GM21390 (cell line): ENCODE measurements around the gene RGN.
A peak's percentile ranks its signal among the peaks of the same experiment; 100 is the strongest.
"Not testable (repeated sequence)": the region's sequence is repeated elsewhere in the genome, so short reads cannot be mapped to it uniquely, and the experiment has no call there.

Experiments used
- ATAC-seq: cut with Tn5 transposase; IDR thresholded peaks from one replicate; pipeline ENCODE4 v1.9.1; 2021; ENCODE audit not compliant: unreplicated experiment

RGN gene

DNA sequence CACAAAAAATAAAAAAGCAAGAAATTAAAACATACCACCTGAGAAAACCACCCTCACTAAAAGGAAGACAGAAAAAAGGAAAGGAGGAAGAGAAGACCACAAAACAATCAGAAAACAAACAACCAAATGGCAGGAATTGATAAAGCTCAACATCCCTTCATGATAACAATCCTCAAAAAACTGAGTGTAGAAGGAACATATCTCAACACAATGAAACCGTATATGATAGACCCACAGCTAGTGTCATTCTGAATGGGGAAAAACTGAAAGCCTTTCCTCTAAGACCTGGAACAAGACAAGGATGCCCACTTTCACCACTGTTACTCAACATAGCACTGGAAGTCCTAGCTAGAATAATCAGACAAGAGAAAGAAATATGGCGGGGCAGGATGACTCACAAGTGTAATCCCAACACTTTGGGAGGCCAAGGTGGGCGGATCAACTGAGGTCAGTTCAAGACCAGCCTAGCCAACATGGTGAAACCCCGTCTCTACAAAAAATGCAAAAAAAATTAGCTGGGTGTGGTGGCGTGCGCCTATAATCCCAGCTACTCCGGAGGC lies 38.4 kb downstream of the RGN start:
- not testable (repeated sequence) for ATAC-seq

DNA sequence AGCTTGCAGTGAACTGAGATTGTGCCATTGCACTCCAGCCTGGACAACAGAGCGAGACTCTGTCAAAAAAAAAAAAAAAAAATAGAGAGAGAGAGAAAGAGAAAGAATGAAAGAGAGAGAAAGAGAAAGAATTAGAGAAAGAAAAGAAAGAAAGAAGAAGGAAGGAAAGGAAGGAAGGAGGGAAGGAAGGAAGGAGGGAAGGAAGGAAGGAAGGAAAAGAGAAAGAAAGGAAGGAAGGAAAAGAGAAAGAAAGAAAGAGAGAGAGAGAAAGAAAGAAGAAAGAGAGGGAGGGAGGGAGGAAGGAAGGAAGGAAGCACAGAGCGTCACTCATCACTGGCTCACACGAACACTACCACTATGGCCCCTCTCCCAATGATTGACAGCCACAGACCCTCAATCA lies 46.2 kb downstream of the RGN start:
- ATAC-seq: not testable (repeated sequence)

DNA sequence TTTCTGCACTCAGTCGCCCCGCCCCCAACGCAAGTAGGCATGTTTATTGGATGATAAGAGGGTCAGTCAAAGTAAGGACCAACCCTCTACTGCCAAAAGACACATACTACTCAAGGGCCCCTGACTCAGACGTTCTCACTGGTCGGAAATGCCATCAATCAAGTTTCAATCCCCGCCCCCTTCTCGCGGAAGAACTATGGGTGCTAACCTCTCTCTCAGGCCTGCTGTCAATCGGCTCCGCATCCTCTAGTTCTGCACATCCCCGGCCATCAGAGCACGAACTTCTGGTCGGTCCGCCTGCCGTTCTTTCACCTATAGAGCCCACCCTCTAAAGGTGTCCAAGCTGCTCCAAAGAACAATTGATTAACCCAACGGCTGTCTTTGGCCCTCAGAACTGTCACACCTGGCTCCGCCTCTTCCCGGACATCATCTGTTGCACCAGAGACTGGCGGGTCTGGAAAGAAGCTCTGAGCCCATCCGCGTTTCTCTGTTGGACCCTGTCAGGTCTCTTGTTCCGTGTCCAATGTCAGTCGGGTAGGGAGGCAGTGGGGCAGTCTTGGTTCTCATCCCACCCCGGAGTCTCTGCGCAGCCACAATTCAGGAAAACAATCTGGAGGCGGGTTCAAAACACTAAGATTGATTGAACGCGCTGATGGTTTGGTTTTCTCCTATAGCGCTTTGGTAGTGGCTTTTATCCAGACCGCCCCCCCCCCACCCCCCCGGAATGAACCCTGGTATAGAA lies 51.1 kb downstream of the RGN start:
- peak; percentile 97 for ATAC-seq

DNA sequence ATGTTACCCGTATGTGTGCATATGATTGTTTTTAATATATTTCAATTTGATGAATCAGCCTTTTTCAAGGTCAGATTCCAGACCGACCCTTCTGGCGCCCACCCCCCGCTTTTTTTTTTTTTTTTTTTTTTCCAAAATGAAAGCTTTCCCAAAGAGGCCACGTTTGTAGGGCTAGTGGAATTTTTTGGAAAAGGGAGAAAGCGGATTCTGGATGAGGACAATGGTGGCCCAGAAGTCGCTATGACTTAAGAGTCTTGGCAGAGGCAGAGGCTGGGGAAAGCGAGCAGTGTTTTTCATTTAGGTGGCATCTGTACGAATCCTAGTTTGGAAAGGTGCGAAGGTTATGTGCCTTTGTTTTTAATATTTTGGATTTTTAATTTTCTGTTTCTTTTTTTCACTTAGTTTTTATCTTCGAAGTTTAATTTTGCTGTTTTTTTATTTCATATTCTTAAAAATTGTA lies 51.7 kb downstream of the RGN start:
- no peak for ATAC-seq

DNA sequence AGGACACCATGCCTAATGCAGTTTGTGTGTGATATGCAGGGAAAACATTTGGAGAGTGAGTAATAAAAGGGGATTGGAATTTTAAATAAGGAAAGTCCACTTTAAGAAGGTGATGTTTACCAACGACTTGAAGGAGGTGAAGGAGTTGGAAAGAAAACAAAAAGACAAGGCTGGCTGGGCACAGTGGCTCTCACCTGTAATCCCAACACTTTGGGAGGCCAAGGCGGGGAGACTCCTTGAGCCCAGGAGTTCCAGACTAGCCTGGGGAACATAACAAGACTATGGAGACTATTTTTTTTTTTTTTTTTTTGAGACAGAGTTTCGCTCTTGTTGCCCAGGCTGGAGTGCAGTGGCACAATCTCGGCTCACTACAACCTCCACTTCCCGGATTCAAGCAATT lies 55.2 kb downstream of the RGN start:
- no peak for ATAC-seq

DNA sequence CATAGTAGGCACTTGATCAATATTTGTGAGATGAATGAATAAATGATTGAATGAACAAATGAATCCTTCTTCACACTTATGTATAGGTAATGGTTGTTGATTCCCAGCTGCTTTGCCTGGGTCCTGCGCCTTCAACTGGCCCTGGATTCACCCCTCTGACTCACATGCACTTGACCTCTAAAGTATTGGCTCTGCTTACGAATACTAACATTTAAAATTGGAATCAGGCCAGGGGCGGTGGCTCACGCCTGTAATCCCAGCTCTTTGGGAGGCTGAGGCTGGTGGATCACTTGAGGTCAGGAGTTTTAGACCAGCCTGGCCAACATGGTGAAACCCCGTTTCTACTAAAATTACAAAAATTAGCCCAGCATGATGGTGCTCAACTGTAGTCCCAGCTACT lies 57.4 kb downstream of the RGN start:
- ATAC-seq: not testable (repeated sequence)

DNA sequence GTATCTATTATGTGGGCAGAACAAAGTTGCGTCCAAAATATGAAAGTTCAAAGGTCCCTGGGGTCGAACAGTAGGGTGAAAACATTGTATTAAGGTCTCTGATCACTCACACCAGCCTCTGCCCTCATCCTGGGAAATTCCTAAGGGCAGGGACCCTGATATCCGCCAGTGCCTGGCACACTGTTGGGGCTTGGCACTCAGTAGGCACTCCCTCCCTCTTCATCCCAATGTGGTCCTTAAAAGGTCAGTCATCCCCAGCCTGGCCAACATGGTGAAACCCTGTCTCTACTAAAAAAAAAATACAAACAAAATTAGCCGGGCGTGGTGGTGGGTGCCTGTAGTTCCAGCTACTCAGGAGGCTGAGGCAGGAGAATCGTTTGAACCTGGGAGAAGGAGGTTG lies 59.9 kb downstream of the RGN start:
- ATAC-seq: no peak
